Heart left ventricle (tissue), 16 donors: ENCODE measurements around the gene GJD3. TPM values are rescaled to one million over a fixed set of nuclear protein-coding genes. Genes with fewer than 3 reads are reported as not detected.
A peak's percentile ranks its signal among the peaks of the same experiment; 100 is the strongest.
"Not testable (repeated sequence)": the region's sequence is repeated elsewhere in the genome, so short reads cannot be mapped to it uniquely, and the experiment has no call there.

ENCODE experiments used
- ATAC-seq, 4 donors: fragments of 200-7000 bp; cut with Tn5 transposase; one replicate each; pipeline ENCODE4 v1.9.1; 2020 to 2022; ENCODE audit warnings: moderate library complexity in 4 of 4, mild to moderate bottlenecking in 3 of 4, moderate number of reproducible peaks in 1 of 4
- DNase-seq, 5 donors: peaks; one replicate each; pipeline ENCODE4 v3.0.0-alpha.2; 2020
- H3K27ac ChIP-seq, 12 donors: fragments of 200-600 bp; sonication (generic) in 4 of 12; one replicate each; pipeline versions ENCODE4 v1.5.0 to v1.8.0; 2016 to 2022; ENCODE audit warnings: mild to moderate bottlenecking in 2 of 12
- H3K27me3 ChIP-seq, 9 donors: fragments of 200-600 bp; sonication (generic) in 2 of 9; one replicate each; pipeline versions ENCODE4 v1.5.1 to v1.8.0; 2016 to 2022; ENCODE audit warnings: mild to moderate bottlenecking in 3 of 9
- H3K36me3 ChIP-seq, 9 donors: fragments of 200-600 bp; sonication (generic) in 2 of 9; one replicate each; pipeline versions ENCODE4 v1.5.0 to v1.8.0; 2018 to 2022; ENCODE audit warnings: mild to moderate bottlenecking in 2 of 9
- H3K4me1 ChIP-seq, 12 donors: fragments of 200-600 bp; sonication (generic) in 4 of 12; one replicate each; pipeline versions ENCODE4 v1.5.0 to v1.8.0; 2016 to 2022; ENCODE audit warnings: mild to moderate bottlenecking in 3 of 12
- H3K4me3 ChIP-seq, 12 donors: fragments of 200-600 bp; sonication (generic) in 4 of 12; one replicate each; pipeline versions ENCODE4 v1.5.0 to v1.8.0; 2017 to 2022; ENCODE audit warnings: mild to moderate bottlenecking in 9 of 12, moderate library complexity in 4 of 12
- H3K9me3 ChIP-seq, 12 donors: fragments of 200-600 bp; sonication (generic) in 4 of 12; one replicate each; pipeline versions ENCODE4 v1.5.0 to v1.8.0; 2016 to 2022; ENCODE audit warnings: mild to moderate bottlenecking in 1 of 12
- CTCF ChIP-seq, 12 donors: fragments of 200-600 bp; sonication (generic) in 4 of 12; IDR thresholded peaks; one replicate each; pipeline versions ENCODE4 v1.5.0 to v1.8.0; 2018 to 2022; ENCODE audit warnings: antibody characterized with exemption in 12 of 12, mild to moderate bottlenecking in 5 of 12
- POLR2A ChIP-seq, 2 donors: fragments of 450-650 bp; IDR thresholded peaks; one replicate each; pipeline ENCODE4 v1.6.1; 2017; ENCODE audit warnings: antibody characterized with exemption in 2 of 2, mild to moderate bottlenecking in 2 of 2, moderate library complexity in 2 of 2
- WGBS, 4 donors: extraction: QIAGEN DNeasy Blood & Tissue Kit in 2 of 4; methylation state at CpG; one replicate each; pipeline versions ENCODE4 v1.1.5 to v1.1.7; 2013 to 2018; 5-methylcytosine and 5-hydroxymethylcytosine counted together
- intact Hi-C, 10 donors: fragments of 100-400 bp; cut with DNase I; formaldehyde crosslinking; loops; one replicate each; pipeline versions ENCODE4 v1.11.1 to v1.14.2; 2022
- polyA plus RNA-seq, 2 donors: library from polyadenylated mRNA; stranded (reverse); fragments of 200-250 nt; gene quantifications; one replicate each; pipeline ENCODE4 v1.2.3, GENCODE V29; 2013
- total RNA-seq, 9 donors: library from RNA; depleted of rRNA in 2 of 9; stranded (reverse); fragments of >200 nt in 2 of 9; fragmentation: NEBNext Ultra II Directional in 3 of 9; extraction: Animal tissue kit (Norgen Biotek cat#: 25700) in 3 of 9; gene quantifications; one replicate each; pipeline versions ENCODE4 v1.1.0 to v1.2.4, GENCODE V29; 2016 to 2023
- donor health status: ischemic (EF 13 %, LVEDD 7.1; RV severe dilation, severe dysfunction).
- donor health status: healthy with polysubstance abuse.
- donor health status: DM: no; HTN: yes; CAD: no.
- donor health status: DM: no; HTN: no; CAD: no.
- donor health status: ischemic (EF 25% LVEDD 6.9; RV normal size, moderate dysfunction).
- donor health status: ischemic (EF 25% LVEDD 5.7; RV mildly dilated, moderate dysfunction).
- donor health status: healthy.
- donor health status: DM: yes; HTN: yes; CAD: no.
- donor health status: ischemic (EF 35%, LVEDD 5.7; RV mildly dilated, moderate dysfunction).
- donor health status: nonischemic (EF 11% LVEDD 7.7; RV severe dilation, severe dysfunction).
- donor health status: DM: yes; HTN: yes; CAD: no.
- donor health status: PGD.
- donor health status: ischemic (EF 29% LVEDD 5.4; RV normal size, mild dysfunction).
- donor health status: nonischemic (EF 23%, LVEDD 6.1; RV moderate dilation, normal function).

GJD3 gene
- total and polyA plus RNA-seq, 11 donors, result 0.30 to 8.7 (median 2.1) TPM

- peak in 2 of 4 donors; percentile 44 to 70 for ATAC-seq
- Histone ChIP-seq H3K9me3 (no peaks in the 10 kb centered on the region), H3K36me3 (peaks cover 0 to 20% (median 0%) of the 10 kb centered on the region in 9 donors), H3K4me3 (no peak overlapping the region), H3K4me1 (no peaks in the 10 kb centered on the region), H3K27me3 (no peaks in the 10 kb centered on the region), H3K27ac (no peak overlapping the region)
- TF ChIP-seq POLR2A (IDR thresholded peaks at IDR 0.05), result no peak
- peak; percentile 49 to 74 (median 58) for TF ChIP-seq CTCF (IDR thresholded peaks at IDR 0.05)
- WGBS, 4 donors, result 53 to 64% (median 55%) methylated on average over 4 of the region's 4 CpGs
- DNase-seq, result no peak
- intact Hi-C loops, result loop anchor here in 9 of 10 donors (1.0 to 5.0 kb wide), 10 partner anchors 37 to 163 kb away; partner anchors contain the start of gene GJD3 (in 1 of the 9)
Observed at GRCh38 chr17:40399185-40399584, 34.6 kb upstream of the GJD3 start.

GRCh38 chr17:40386555-40386954, 22.0 kb upstream of the GJD3 start:
- intact Hi-C loops, H3K27me3 ChIP-seq, DNase-seq, ATAC-seq, H3K9me3 ChIP-seq, H3K4me3 ChIP-seq, H3K27ac ChIP-seq, H3K4me1 ChIP-seq, H3K36me3 ChIP-seq: not testable (repeated sequence)
- 94 to 98% (median 97%) methylated on average over 3 of the region's 3 CpGs for WGBS, 4 donors

- H3K27ac ChIP-seq, result no peak overlapping the region
- WGBS, 4 donors, result 87 to 94% (median 90%) methylated on average over 4 of the region's 4 CpGs
- no peak for ATAC-seq
Observed at GRCh38 chr17:40382251-40382650, 17.7 kb upstream of the GJD3 start.

GRCh38 chr17:40378966-40379365, 14.4 kb upstream of the GJD3 start:
- WGBS, 4 donors, result 89 to 93% (median 91%) methylated on average over 7 of the region's 7 CpGs
- ATAC-seq (no peak), DNase-seq (no peak)
- H3K9me3 ChIP-seq, result no peaks in the 10 kb centered on the region
- intact Hi-C loops, result no loop called here
- no peaks in the 10 kb centered on the region for H3K4me1 ChIP-seq
- no peaks in the 10 kb centered on the region for H3K36me3 ChIP-seq
- no peak overlapping the region for H3K27ac ChIP-seq
- H3K27me3 ChIP-seq, result no peaks in the 10 kb centered on the region
- H3K4me3 ChIP-seq, result no peak overlapping the region
- TF ChIP-seq POLR2A (IDR thresholded peaks at IDR 0.05) (no peak), CTCF (IDR thresholded peaks at IDR 0.05) (no peak)

More at GRCh38 chr17:40382251-40382650, 17.7 kb upstream of the GJD3 start:
- Histone ChIP-seq H3K4me3 (no peak overlapping the region), H3K4me1 (no peaks in the 10 kb centered on the region), H3K9me3 (no peaks in the 10 kb centered on the region), H3K36me3 (no peaks in the 10 kb centered on the region), H3K27me3 (no peaks in the 10 kb centered on the region)
- intact Hi-C loops, result no loop called here
- no peak for TF ChIP-seq CTCF (IDR thresholded peaks at IDR 0.05)
- TF ChIP-seq POLR2A (IDR thresholded peaks at IDR 0.05), result no peak
- DNase-seq, result no peak

- no peak for ATAC-seq
- 86 to 92% (median 90%) methylated on average over 13 of the region's 13 CpGs for WGBS, 4 donors
- H3K36me3 ChIP-seq, result no peaks in the 10 kb centered on the region
- no peak overlapping the region for H3K27ac ChIP-seq
- intact Hi-C loops, result no loop called here
- no peaks in the 10 kb centered on the region for H3K4me1 ChIP-seq
- H3K9me3 ChIP-seq, result no peaks in the 10 kb centered on the region
- H3K27me3 ChIP-seq, result no peaks in the 10 kb centered on the region
- TF ChIP-seq CTCF (IDR thresholded peaks at IDR 0.05) (no peak), POLR2A (IDR thresholded peaks at IDR 0.05) (no peak)
- DNase-seq, result no peak
- H3K4me3 ChIP-seq, result no peak overlapping the region
Observed at GRCh38 chr17:40377832-40378231, 13.3 kb upstream of the GJD3 start.

GRCh38 chr17:40376541-40376940, 12.0 kb upstream of the GJD3 start:
- ATAC-seq, H3K9me3 ChIP-seq, H3K36me3 ChIP-seq, H3K4me1 ChIP-seq, DNase-seq, H3K27ac ChIP-seq, intact Hi-C loops, H3K4me3 ChIP-seq, H3K27me3 ChIP-seq: not testable (repeated sequence)
- 74 to 87% (median 83%) methylated on average over 6 of the region's 6 CpGs for WGBS, 4 donors

- 82 to 96% (median 88%) methylated on average over 18 to 21 of the region's 21 CpGs for WGBS, 4 donors
- DNase-seq, H3K4me3 ChIP-seq, ATAC-seq, H3K27ac ChIP-seq, H3K9me3 ChIP-seq, H3K27me3 ChIP-seq, H3K36me3 ChIP-seq, intact Hi-C loops, H3K4me1 ChIP-seq: not testable (repeated sequence)
Observed at GRCh38 chr17:40375786-40376185, 11.2 kb upstream of the GJD3 start.
